K562 (cell line): ENCODE results near the gene RAI1. TPM values are rescaled to one million over a fixed set of nuclear protein-coding genes. Genes with fewer than 3 reads are reported as not detected.

Experiments used
- ATAC-seq: fragments of 200-7000 bp; cut with Tn5 transposase; 3 replicates; pipeline ENCODE4 v1.9.1; 2020; ENCODE audit warnings: moderate library complexity
- BruUV-seq: library from RNA; stranded (reverse); fragments of 400-500 nt; replicated peaks from 2 replicates; lab custom pipeline; 2021; lab: Mats Ljungman, UMichigan
- CTCF ChIA-PET: fragments of 300-600 bp; formaldehyde crosslinking; extraction: SDS; loops from one replicate; lab custom pipeline; 2021; ENCODE audit warnings: low intra/inter-chr PET ratio; lab: Yijun Ruan, JAX
- POLR2A ChIA-PET: fragments of 300-600, 350-650 bp; sonication (Branson Sonifier 250); formaldehyde crosslinking; extraction: SDS; loops from one replicate; lab custom pipeline; 2021; ENCODE audit warnings: antibody characterized with exemption, inconsistent platforms; lab: Yijun Ruan, JAX
- DNase-seq, 4 experiments: peaks; one replicate each; pipeline versions ENCODE4 v3.0.0 to v3.0.0-alpha.2; 2011 to 2018; ENCODE audit warnings: low spot score in 3 of 4, mixed read lengths in 3 of 4; ENCODE audit errors: extremely low read depth in 1 of 4
- FAIRE-seq: peaks from 2 replicates; lab custom pipeline; 2011; peaks lifted over from hg19 to GRCh38; lab: Jason Lieb, UNC
- H2AFZ ChIP-seq: 2 replicates; pipeline ENCODE4 v1.6.0; 2011; ENCODE audit warnings: low read depth, low read length, control low read depth, inconsistent platforms
- H3K27ac ChIP-seq: fragments of 200-600 bp; 3 replicates; pipeline ENCODE4 v1.8.0; 2011; ENCODE audit warnings: low read depth, mild to moderate bottlenecking, control low read depth, inconsistent platforms, low read length, moderate library complexity, mixed read lengths; ENCODE audit errors: extremely low read depth
- H3K27me3 ChIP-seq, 2 experiments: fragments of 300-600 bp in 1 of 2; 2 replicates in 1 of 2; 3 replicates in 1 of 2; pipeline versions ENCODE4 v1.6.0 to v1.8.0; 2011; ENCODE audit warnings: inconsistent platforms in 2 of 2, low read length in 2 of 2, mild to moderate bottlenecking in 1 of 2, mixed read lengths in 1 of 2, moderate library complexity in 1 of 2; ENCODE audit not compliant: control insufficient read depth in 2 of 2, insufficient read depth in 2 of 2
- H3K36me3 ChIP-seq: fragments of 300-600 bp; 3 replicates; pipeline ENCODE4 v1.8.0; 2011; ENCODE audit warnings: mild to moderate bottlenecking, low read length, inconsistent platforms; ENCODE audit not compliant: control insufficient read depth, insufficient read depth
- H3K4me1 ChIP-seq, 2 experiments: fragments of 200-600 bp in 1 of 2; replicated peaks in 1 of 2; 2 replicates in 1 of 2; 3 replicates in 1 of 2; pipeline versions ENCODE4 v1.5.1 to v1.8.0; 2011; ENCODE audit warnings: inconsistent platforms in 2 of 2, low read length in 2 of 2, mild to moderate bottlenecking in 1 of 2, mixed read lengths in 1 of 2, moderate library complexity in 1 of 2; ENCODE audit not compliant: control insufficient read depth in 2 of 2, insufficient read depth in 2 of 2
- H3K4me2 ChIP-seq: 2 replicates; pipeline ENCODE4 v1.6.1; 2011; ENCODE audit warnings: low read length, control low read depth, inconsistent platforms, mixed read lengths; ENCODE audit not compliant: insufficient read depth
- H3K4me3 ChIP-seq: fragments of 200-600 bp; sonication (generic), shearing (Covaris generic); 2 replicates; pipeline ENCODE4 v1.5.1; 2016; ENCODE audit warnings: control low read depth, inconsistent platforms
- H3K79me2 ChIP-seq: fragments of 200-600 bp; 3 replicates; pipeline ENCODE4 v1.8.0; 2011; ENCODE audit warnings: low read length, inconsistent platforms; ENCODE audit not compliant: control insufficient read depth, insufficient read depth
- H3K9ac ChIP-seq, 2 experiments: 2 replicates each; pipeline versions ENCODE4 v1.6.0 to v1.6.1; 2011; ENCODE audit warnings: low read depth in 2 of 2, low read length in 2 of 2, control low read depth in 1 of 2, inconsistent platforms in 1 of 2, mild to moderate bottlenecking in 1 of 2, mixed read lengths in 1 of 2; ENCODE audit not compliant: insufficient read depth in 1 of 2
- H3K9me1 ChIP-seq: one replicate; pipeline ENCODE4 v1.6.0; 2011; ENCODE audit warnings: inconsistent platforms, mild to moderate bottlenecking, low read length, moderate library complexity; ENCODE audit not compliant: control insufficient read depth, insufficient read depth
- H3K9me3 ChIP-seq: replicated peaks from 2 replicates; pipeline ENCODE4 v1.5.1; 2011; ENCODE audit warnings: low read depth, low read length, inconsistent platforms; ENCODE audit not compliant: control insufficient read depth, insufficient read depth
- H4K20me1 ChIP-seq: replicated peaks from 2 replicates; pipeline ENCODE4 v1.6.1; 2011; ENCODE audit warnings: low read length, inconsistent platforms, mixed read lengths; ENCODE audit not compliant: control insufficient read depth, insufficient read depth
- NCOA4 ChIP-seq: fragments of 450-650 bp; IDR thresholded peaks from 2 replicates; pipeline ENCODE4 v1.6.1; 2018; ENCODE audit warnings: mild to moderate bottlenecking; ENCODE audit not compliant: partially characterized antibody
- NFIX ChIP-seq: fragments of 250-450 bp; sonication (Bioruptor Pico); IDR thresholded peaks from 2 replicates; pipeline ENCODE4 v1.4.0; 2020; ENCODE audit warnings: low read depth, mild to moderate bottlenecking, moderate library complexity
- ZC3H11A ChIP-seq: IDR thresholded peaks from 2 replicates; pipeline ENCODE4 v1.6.1; 2012; ENCODE audit warnings: low read depth, low read length, improper control_type of control experiment
- WGBS: fragments of 100-300 bp; shearing (Covaris generic); methylation state at CpG from one replicate; pipeline ENCODE4 v1.1.6; 2016; ENCODE audit warnings: low coverage, mixed read lengths; ENCODE audit not compliant: insufficient coverage; ENCODE audit errors: missing lambda C conversion rate; 5-methylcytosine and 5-hydroxymethylcytosine counted together
- in situ Hi-C: fragments of 300-500 bp; cut with MboI; formaldehyde crosslinking; loops from 4 replicates; pipeline ENCODE4 v1.15.0; 2018; ENCODE audit warnings: inconsistent platforms, mixed read lengths
- intact Hi-C: fragments of 100-400 bp; cut with micrococcal nuclease; formaldehyde crosslinking; loops from 2 replicates; pipeline ENCODE4 v1.14.2; 2022
- polyA plus RNA-seq, 8 experiments: library from polyadenylated mRNA; depleted of rRNA in 4 of 8; stranded (reverse) in 5 of 8; unstranded in 3 of 8; fragments of >200 nt; fragmentation: Nextera tagmentation in 2 of 8; fragmentation: Illumina TruSeq in 1 of 8; extraction: Ambion mirVana in 2 of 8; extraction: Trizol in 1 of 8; gene quantifications; 2 replicates each; pipeline versions ENCODE4 v1.2.1 to v1.2.3, GENCODE V29; 2011 to 2014; ENCODE audit warnings: inconsistent platforms in 1 of 8, missing spikeins in 1 of 8
- total RNA-seq, 7 experiments: library from RNA; depleted of rRNA in 6 of 7; stranded (reverse); fragments of >200 nt in 6 of 7; fragmentation: Illumina TruSeq in 2 of 7; extraction: Trizol in 2 of 7; gene quantifications; 2 replicates each; pipeline versions ENCODE4 v1.2.1 to v1.2.3, GENCODE V29; 2011 to 2021; ENCODE audit warnings: low replicate concordance in 1 of 7
- TF ChIP-seq, protein P1 (sequence below): fragments of 450-650 bp; IDR thresholded peaks from 2 replicates; pipeline ENCODE4 v1.6.1; 2014; ENCODE audit warnings: low read depth, mild to moderate bottlenecking, moderate library complexity, borderline replicate concordance

Gene RAI1
- total and polyA plus RNA-seq, 9 of the 15 experiments (the other 6 are each of a cell fraction or from before 2014, with no cell fraction given) = 0.68 to 19.9 (median 5.5) TPM

DNA sequence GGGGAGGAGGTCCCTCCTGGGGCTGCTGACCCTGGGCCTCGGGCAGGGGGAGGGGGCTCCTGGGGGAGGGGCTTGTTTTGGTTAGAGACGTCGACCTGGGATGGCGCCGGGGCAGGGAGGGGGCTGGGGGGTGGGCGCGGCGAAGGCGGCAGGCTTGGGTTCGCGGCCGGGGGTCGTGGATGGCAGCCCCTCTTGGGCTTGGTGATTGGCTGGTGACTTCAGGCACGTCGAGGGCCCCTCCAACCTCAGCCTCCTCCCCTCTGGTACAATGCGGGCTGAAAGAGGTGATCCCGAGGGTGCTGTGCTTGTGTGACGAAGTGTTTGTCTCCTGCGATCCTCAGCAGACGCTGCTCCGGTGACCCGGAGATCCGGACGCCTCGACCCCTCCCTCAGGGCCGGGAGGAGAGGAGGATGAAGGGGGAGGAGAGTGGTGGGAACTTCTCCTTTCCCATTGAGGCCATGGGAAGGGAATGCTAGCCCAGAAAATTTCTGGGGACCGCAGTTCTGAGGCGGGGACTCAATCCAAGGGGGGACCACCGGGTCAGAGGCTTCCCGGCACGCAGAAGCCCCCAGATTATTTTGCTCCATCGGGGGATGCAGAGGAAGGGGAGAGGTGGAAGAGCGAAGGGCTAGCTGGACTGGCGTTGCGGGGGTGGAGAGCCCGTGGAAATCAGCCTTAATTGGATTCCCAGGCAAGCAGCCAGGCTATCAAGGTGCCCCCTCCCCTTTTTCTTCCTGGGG lies 43.9 kb downstream of the RAI1 start:
- Histone ChIP-seq H3K4me2 (no peak overlapping the region), H3K4me3 (no peak overlapping the region), H4K20me1 (peaks cover 9% of the 10 kb centered on the region; the same call in 1 of the 2 replicates), H3K27ac (no peak overlapping the region), H3K4me1 (peaks cover 0 to 15% of the 10 kb centered on the region in 2 experiments; a peak in 2 of 5 replicates), H3K9me1 (peaks cover 4% of the 10 kb centered on the region), H3K36me3 (peaks cover 8% of the 10 kb centered on the region; the same call in 1 of the 3 replicates), H3K9ac (no peak overlapping the region; a peak in 1 of 4 replicates), H3K9me3 (no peaks in the 10 kb centered on the region), H3K79me2 (no peaks in the 10 kb centered on the region; the same call in none of the 3 replicates), H3K27me3 (no peaks in the 10 kb centered on the region), H2AFZ (no peak overlapping the region)
- WGBS = 84% methylated on average over 7 of the region's 36 CpGs
- no peak for TF ChIP-seq NCOA4
- TF ChIP-seq, protein P1, sequence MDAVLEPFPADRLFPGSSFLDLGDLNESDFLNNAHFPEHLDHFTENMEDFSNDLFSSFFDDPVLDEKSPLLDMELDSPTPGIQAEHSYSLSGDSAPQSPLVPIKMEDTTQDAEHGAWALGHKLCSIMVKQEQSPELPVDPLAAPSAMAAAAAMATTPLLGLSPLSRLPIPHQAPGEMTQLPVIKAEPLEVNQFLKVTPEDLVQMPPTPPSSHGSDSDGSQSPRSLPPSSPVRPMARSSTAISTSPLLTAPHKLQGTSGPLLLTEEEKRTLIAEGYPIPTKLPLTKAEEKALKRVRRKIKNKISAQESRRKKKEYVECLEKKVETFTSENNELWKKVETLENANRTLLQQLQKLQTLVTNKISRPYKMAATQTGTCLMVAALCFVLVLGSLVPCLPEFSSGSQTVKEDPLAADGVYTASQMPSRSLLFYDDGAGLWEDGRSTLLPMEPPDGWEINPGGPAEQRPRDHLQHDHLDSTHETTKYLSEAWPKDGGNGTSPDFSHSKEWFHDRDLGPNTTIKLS = no peak
- no peak for TF ChIP-seq ZC3H11A
- no peak for TF ChIP-seq NFIX
- ATAC-seq (no peak), DNase-seq (no peak), FAIRE-seq (no peak)
- CTCF ChIA-PET = no interaction called here
- in situ Hi-C loops = no loop called here
- intact Hi-C loops = no loop called here
- POLR2A ChIA-PET = interaction anchor here (0.6 kb wide), 1 partner anchor 333 kb away, joined by 4 read pairs; no protein-coding TSS in a partner anchor
- BruUV-seq = no TSS peak
